T-helper 1 cell treated with Interleukin-12 subunit alpha and Interleukin-12 subunit beta and Interleukin-4 antibody, amounts not matched to agents 30 ng/mL and 1 ng/mL, for 36 hours (primary cell): ENCODE measurements around the gene SPOCD1. TPM values are rescaled to one million over a fixed set of nuclear protein-coding genes. Genes with fewer than 3 reads are reported as not detected.
"Not testable (repeated sequence)": the region's sequence is repeated elsewhere in the genome, so short reads cannot be mapped to it uniquely, and the experiment has no call there.

Experiments
- intact Hi-C: fragments of 100-400 bp; cut with micrococcal nuclease; formaldehyde crosslinking; loops from one replicate; pipeline ENCODE4 v1.15.1; 2024
- total RNA-seq: library from RNA; stranded (reverse); gene quantifications from 2 replicates; pipeline ENCODE4 v1.2.3, GENCODE V29; 2022

The SPOCD1 gene
- total RNA-seq, 1 donor from 2014 or later: not detected

DNA sequence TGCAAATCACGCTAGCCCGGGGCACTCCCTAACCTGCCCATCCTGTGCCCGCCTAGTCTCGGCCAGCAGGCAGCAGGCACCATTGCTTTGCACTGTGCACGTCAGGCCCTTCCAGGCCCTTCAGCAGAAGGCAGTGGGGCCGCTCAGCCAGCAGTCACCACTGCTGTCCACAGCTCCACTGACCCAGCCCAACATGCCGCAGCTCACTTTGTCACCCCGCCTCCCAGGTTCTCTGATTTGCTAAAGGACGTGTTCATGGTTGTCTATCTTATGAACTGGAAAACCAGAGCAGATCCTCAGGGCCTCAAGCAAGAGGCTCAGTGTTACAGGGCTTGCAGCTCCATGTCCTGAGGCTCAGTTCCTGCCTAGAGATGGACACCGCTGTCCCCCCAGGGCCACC lies 14.2 kb upstream of the SPOCD1 start:
- intact Hi-C loops: no loop called here

DNA sequence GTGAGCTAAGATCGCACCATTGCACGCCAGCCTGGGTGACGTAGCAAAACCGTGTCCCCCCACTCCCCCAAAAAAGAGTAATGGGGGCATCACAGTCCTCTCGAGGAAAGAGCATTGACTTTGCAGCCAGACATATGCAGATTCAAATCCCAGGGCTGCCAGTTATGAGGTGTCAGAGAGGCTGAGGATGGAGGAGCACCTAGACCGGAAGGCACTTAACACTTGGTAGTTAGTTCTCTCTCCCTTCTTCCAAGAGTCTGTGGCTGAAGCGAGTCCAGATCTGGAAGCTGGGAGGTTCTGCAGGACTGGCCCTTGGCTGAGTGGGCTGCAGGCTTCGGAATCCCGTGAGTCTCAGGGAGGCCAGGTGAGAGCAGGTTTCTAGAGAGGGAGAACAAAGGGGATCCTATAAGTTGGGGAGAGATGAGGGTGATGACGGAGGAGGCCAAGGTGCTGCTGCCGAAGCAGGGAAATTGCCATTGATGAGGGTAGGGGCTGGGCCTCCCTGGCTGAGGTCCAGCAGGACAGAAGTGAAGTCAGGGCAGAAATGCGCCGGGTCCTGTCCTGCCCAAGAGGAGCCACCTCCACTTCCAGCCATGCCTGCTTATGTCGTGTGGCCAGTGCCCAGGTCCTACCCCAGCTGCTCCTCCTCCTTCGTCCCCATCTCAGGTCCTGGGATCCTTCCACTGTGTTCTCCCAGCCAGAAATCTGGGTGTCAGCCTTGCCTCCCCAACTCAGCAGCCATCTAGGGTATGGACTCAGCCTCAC lies 13.3 kb upstream of the SPOCD1 start:
- intact Hi-C loops: loop anchor here (5.0 kb wide), 1 partner anchor 83 kb away; no protein-coding TSS in a partner anchor

DNA sequence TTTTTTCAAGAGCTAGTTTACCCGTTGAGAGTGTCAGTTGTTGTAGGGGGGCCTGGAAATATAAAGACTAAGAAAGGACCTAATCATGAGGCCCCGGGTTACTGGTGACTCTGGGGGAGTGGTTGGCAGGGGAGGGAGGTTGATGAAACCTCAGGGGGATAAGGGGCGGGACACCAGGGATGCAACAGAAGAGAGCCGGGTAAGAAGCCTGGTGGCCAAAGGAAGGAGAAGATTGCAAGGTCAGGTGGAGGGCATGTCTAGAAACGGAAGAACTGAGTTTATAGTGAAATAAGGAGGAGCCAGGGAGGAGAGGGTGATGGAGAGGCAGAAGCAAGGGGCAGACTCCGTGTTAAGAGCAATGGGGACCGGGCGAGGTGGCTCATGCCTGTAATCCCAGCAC lies 12.5 kb upstream of the SPOCD1 start:
- intact Hi-C loops: loop anchor here (5.0 kb wide), 1 partner anchor 84 kb away; no protein-coding TSS in a partner anchor

DNA sequence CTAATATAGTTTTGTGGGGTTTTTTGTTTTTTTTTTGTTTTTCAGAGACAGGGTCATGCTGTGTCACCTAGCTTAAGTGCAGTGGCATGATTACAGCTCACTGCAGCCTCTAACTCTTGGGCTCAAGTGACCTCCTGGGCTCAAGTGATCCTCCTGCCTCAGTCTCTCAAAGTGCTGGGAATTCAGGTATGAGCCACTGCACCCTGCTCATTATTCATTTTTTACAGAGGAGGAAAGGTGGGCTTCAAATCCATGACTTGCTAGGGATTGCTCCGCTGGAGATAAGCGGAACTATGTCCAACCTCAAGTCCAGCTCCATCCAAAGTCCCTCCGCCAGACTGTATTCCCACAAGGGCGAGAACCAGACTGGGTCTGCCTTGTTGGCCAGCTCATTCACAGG lies 8.0 kb upstream of the SPOCD1 start:
- intact Hi-C loops: no loop called here

DNA sequence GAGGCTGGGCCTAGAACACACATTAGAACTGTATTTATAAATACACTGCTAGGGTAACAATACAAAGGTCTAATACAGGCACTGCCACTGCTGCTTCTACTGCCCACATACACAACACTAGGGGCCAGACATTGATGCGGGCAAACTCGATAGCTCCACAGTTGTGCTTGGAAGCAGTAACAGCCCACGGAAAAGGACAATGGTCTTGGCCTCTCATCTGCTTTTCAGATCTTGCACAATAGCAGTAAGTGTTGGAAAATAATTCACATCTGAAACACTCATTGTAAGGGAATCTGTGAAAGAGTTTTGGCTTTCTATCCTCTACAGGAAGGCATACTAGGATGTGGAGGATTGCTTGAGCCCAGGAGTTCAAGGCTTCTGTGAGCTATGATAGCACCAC lies 6.9 kb upstream of the SPOCD1 start:
- intact Hi-C loops: no loop called here

DNA sequence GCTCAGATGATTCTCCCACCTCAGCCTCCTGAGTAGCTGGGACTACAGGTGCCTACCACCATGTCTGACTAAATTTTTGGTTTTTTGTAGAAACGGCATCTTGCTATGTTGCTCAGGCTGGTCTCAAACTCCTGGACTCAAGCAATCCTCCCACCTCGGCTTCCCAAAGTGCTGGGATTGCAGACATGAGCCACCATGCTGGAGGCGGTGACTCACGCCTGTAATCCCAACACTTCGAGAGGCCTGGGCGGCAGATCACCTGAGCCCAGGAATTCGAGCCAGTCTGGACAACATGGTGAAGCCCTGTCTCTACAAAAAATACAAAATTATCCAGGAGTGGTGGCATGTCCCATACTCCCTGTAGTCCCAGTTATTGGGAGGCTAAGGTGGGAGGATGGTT lies 4.4 kb upstream of the SPOCD1 start:
- intact Hi-C loops: not testable (repeated sequence)

DNA sequence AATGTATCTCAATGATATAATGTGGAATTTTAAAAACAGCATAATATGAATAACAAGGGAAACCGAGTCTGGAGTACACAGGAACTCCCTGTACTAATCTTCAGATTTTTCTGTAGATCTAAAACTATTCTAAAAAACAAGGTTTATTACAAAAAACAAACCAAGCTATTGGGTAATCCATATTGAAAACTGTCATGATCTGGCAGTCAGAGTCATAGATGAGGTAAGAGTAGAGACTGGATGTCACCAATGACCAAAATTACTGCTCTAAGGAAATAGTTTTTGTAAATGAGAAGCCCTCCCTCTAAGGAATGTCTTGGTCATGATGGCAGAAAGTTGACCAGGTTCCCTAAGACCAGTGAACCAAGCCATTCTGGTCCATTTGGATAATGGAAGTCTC lies 2.4 kb upstream of the SPOCD1 start:
- intact Hi-C loops: no loop called here

DNA sequence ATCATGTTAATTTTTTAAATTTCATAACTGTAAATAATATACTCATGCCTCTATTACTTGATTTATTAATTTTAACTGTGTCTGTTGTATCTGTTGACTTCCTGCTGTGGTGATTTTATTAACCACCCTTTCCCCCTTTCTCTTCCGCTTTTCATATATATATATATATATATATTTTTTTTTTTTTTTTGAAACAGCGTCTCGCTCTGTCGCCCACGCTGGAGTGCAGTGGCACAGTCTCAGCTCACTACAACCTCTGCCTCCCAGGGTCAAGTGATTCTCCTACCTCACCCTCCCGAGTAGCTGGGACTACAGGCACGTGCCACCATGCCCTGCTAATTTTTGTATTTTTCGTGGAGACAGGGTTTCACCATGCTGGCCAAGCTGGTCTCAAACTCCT lies 1.1 kb upstream of the SPOCD1 start:
- intact Hi-C loops: loop anchor here (1.0 to 2.0 kb wide), 7 partner anchors 29 to 255 kb away; partner anchors contain the start of gene TMEM39B

DNA sequence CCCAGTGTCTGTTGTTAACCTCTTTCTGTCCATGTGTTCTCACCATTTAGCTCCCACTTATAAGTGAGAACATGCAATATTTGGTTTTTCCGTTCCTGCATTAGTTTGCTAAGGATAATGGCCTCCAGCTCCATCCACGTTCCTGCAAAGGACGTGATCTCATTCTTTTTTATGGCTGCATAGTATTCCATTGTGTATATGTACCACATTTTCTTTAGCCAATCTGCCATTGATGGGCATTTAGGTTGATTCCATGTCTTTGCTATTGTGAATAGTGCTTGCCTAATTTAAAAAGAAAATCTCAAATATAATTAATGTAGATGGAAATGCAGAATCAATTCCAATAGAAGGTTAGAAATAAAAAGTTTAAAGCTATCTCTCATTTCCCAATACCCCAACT lies 679 bp upstream of the SPOCD1 start:
- intact Hi-C loops: loop anchor here (1.0 to 2.0 kb wide), 7 partner anchors 28 to 256 kb away; partner anchors contain the start of gene TMEM39B

DNA sequence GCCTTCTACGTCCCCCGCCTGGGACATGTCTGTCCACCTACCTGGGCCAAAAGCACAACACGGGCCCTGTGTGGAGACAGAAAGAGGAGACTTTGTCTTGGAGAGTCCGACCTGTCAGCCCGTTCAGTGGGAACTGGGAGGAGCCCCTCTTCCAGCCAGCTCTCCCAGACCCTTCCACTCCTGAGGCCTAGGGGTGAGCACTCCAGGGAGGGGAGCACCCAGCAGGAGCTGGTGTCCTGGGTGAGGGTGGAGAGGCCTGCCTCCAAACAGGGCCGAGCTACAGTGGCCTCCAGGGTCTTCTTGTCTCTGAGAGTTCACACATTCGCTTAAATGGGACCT lies 546 bp downstream of the SPOCD1 start:
- intact Hi-C loops: no loop called here

DNA sequence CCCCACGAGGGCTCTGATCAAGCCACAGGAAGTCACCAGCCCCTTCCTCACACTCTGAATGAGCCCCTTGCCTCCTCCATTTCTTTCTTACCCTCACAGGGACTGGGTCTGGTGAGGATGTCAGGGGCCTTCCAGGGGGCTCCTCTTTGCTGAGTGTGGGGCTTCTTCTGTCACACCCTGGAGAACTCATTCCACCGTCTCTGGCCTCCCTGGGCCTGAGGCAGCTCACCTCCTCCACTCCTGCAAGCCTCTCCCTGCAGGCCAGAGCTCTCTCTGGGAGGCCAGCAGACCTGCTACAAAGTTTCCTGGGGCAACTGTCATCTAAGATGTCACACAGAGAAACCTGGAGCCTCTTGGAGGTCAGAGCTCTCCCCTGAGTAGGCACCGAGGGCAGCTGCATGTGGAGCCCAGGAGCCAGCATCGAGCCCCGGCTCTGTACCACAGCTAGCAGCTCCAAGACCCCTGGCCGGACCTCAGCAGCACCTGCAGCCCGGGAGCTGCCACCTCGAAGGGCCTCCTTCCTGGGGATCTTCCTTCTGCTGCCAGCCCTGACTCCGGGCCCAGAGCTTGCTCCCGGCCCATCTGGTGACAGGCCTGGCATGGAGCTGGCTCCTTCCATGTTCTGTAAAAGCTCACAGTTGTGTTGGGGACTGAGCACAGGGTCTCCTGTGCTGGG lies 1.1 kb downstream of the SPOCD1 start:
- intact Hi-C loops: no loop called here

DNA sequence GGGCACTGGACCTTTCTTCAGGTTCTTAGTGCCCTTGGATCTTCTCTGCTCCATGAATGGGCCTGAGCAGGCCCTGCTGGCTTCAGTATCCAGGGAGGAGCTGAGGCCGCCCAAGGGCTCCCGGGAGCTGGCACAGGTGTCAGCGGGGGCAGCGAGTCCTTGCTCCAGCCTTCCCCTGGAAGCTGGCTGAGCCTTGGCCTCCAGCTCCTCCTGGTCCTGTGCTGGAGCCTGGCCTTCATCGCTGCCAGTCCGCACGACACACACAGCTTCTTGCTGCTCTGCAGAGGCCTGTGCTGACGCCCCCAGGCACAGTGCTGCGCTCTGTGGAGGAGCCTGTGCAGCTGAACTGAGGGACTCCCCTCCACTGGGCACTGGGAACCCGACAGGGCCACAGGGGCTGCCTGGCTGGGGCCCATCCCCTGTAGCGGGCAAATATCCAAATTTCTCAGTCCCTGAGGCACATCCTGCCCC lies 1.7 kb downstream of the SPOCD1 start:
- intact Hi-C loops: no loop called here

DNA sequence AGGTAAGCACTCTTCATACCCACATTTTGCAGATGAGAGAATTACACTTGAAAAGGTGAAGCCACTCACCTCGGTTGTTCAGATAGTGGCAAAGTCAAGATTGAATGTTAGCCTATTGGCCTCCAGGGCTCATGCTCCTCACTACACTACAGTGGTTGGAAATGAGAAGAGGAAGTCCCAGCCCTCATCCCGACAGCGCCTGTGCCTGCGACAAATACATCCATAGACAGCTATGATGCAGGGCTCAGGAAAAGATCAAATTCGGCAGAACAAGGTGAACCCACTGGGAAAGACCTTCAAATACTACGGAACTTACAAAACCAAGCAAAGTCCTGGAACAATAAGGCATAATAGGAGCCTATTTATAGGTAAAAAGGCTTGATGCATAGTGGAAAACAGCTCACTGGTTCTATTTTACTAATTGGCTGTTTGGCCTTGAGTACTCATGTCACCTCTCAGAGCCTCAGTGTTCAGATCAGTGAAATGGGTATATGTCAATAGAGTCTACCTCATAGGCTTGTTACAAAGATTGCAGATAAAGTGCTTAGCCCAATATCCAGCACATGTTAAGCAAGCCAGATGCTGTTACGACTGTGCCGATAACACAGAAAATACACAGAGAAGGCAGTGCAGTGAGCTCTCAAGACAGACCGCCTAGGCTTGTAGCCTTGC lies 3.5 kb downstream of the SPOCD1 start:
- intact Hi-C loops: no loop called here

DNA sequence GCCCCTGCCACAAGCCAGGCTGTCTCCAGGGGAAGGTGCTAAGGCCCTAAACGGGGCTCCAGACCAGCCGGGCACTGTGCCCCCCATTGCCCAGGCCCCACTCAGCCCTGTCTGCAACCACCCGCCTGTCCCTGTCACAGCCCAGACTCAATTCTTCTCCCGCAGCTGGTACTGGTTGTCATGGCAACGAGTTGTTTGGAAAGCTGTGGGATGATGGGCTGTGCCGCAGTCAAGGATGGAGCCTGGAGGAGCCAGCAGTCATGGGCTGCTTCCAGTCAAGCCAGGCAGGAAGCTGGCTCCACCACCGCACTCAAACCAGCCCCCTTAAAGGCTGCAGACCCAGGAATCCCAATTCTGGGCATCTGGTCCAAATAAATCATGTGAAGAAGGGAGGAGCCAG lies 4.2 kb downstream of the SPOCD1 start:
- intact Hi-C loops: no loop called here

DNA sequence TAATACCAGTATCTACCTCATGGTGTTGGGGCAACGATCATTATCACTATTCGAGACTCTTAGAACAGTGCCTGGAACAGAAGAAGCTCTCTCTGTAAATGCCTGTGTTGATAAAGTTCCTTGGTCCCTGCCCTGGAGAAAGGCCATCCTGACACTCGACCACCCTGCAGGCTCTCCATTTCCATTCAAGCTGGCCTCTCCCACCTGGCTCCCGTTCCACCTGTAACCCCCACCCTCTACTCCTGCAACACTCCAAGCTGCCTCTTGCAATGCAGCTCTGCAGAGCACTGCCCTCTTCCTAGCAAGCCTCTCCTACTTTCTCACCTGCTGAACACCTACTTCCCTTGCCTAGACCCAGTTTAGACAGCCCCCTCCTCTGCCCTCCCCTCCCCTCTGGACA lies 6.1 kb downstream of the SPOCD1 start:
- intact Hi-C loops: no loop called here

DNA sequence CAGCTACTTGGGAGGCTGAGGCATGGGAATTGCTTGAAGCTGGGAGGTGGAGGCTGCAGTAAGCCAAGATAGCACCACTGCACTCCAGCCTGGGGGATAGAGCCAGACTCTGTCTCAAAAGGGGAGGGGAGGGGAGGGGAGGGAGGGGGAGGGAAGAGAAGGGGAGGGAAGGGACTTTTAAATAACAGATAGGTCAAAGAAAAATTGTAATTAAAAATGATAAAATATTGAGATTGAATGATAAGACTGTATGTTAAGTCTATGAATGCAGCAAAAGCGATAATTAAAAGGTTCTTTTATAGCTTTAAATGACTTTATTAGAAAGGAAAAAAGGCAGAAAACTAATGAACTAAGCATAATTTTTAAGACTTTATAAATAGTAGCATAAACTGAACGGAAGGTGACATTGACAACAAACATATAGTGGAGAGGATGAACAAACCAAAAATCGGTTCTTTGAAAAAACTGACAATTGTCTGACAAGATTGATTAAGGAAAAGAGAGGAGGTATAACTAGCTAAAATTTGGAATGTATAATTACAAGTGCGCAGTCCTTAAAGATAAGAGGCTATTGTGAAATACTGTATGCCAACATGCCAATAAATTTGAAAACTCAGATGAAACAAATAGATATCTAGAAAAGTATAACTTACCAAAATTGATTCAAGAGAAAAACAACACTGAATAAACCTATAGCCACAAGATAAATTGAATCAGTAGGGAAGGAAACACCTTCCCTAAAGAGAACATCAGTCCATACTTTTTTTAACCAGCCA lies 8.4 kb downstream of the SPOCD1 start:
- intact Hi-C loops: no loop called here

DNA sequence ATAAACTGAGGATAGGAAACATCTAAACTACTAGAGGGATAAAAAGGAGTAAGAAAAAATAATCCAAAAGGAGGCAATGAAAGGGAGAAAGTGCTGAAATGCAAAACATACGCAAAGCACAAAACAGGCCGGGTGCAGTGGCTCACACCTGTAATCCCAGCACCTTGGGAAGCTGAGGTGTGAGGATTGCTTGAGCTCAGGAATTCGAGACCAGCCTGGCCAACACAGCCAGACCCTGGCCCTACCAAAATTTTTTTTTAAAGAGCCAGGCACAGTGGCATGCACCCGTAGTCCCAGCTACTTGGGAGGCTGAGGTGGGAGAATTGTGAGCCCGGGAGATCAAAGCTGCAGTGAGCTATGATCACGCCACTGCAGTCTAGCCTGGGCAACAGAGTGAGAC lies 10.5 kb downstream of the SPOCD1 start:
- intact Hi-C loops: no loop called here

DNA sequence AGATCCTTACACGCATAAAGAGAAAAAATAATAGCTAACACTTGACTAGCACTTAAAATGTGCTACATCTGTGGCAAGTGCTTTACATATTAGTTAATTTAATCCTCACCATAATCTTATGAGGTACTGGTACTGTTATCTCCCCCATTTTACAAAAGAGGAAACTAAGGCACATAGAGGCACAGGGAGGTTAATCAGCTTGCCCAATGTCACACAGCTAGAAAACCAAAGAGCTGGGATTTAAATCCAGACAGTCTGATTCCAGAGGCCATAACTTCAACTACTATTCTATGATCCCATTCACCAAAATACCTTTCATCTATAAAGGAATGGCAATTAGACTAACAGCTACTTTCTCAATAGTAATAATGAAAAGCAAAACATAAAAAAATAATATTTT lies 11.7 kb downstream of the SPOCD1 start:
- intact Hi-C loops: no loop called here

DNA sequence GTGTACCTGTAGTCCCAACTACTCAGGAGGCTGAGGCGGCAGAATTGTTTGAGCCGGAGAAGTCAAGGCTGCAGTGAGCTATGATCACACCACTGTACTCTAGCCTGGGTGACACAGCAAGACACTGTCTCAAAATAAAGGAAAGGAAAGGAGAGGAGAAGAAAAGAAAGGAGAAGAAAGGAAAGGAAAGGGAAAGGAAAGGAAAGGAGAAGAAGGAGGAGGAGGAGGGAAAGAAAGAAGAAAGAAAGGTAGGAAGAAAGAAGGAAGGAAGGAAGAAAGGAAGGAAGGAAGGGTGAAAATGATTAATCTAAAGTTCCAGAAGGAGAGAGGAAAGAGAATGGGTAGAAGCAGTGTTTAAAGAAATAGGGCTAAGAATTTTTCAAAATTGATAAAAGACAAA lies 12.2 kb downstream of the SPOCD1 start:
- intact Hi-C loops: no loop called here

DNA sequence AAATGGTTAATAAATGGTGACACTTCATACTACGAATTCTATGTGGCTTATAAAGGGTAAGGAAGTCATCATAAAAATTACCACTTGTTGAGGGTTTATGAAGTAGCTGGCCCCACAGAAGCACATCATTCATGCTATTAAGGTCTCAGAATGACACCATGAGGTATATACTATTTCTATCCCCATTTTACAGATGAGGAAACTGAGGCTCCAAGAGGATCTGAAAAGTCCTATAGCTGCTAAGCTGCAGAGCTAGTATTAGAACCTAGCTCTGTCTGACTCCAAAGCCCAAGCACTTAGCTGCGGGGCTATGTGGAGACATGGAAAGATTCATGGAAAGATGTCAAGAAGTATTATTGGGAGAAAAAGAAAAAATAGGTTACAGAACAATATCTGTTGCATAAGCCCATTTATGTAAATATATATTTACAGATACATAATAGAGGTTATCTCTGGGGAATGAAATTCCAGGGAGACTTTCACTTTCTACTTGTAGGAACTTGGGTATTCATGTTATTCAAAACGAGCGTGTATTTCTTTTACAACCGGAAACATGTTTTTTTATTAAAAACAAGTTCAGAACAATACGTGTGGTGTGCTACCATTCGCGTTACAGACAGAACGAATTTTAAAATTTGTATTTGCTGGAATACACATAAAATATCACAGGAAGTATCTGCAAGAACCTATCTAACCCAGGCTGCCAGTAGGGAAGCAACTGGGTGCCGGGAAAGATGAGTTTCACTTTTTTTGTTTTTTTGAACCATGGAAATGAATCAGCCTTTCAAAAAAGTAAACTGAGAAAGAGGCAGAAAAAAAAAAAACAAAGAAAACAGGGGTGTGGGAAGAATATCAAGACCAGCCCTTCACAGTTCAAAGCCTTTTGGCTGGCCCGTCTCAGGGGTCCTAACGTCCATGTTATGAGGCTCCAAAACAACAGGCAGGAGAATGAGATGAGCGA lies 13.4 kb downstream of the SPOCD1 start:
- intact Hi-C loops: no loop called here
